ACHN (cell line): Measurements from ENCODE around the gene PMEPA1.

Experiments
- DNase-seq: peaks from one replicate; pipeline ENCODE4 v3.0.0-alpha.2; 2015
- in situ Hi-C: cut with HindIII; loops from 2 replicates; pipeline ENCODE4 v1.10.0; 2017; ENCODE audit warnings: low sequenced_read_pairs, low pct_ligation_motif_present, low pct_unique_long_range_greater_than_20kb

The PMEPA1 gene

DNA sequence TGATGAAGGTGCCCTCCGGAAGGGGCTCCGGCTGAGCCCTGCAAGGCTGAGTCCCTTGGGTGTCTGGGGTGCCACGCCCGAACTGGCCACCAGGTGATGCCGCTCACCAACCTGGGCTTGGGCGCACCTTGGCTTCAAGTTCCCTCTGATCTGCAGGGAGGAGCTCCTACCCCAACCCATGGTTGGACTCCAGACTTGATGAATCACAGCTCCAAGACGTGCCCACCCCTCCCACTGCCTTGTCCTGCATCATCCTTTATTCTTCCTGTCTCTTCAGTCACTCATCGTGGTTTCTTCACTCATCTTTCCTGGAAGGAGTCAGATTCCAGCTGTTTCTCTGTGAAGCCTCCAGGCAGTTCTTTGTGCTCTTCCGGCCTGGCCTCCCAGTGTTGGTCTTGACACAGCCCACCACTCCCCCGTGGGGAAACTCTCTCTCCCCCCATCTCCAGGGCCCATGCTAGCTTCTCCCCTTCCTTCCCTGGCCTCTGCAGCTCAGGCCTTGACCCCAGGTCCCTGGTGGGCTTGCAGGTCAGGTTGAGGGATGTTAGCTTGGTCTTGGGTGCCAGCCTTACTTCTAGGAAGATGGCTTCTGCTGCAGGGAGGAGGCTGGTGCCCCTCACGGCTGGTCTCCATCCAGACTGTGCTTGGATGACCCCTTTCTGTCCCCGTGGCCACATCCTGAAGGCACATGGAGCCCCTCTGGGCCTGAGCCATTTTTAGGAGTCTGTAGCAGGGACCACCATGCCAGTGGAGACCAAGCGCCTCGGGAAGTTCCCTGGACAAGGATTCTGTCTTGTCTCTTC, 87.0 kb downstream of the PMEPA1 start:
- DNase-seq = peak; percentile 64
- in situ Hi-C loops = no loop called here

DNA sequence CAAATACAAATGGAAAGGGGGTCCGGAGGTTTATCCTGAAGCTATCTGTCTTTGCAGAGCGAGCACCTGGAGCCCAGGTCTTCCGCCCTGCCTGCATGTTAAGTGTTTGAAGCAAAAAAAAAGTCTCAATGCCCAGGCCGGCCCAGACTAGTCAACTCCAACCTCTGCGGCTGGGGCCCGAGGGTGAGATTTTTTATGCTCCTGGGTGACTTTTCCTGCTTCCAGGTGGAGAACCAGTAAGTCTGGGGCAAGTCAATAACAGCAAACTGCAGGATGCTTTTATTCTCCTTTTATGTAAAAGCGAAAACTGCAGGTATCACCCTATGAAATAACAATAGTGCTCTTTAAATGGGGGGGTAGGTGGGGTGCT, 87.6 kb downstream of the PMEPA1 start:
- in situ Hi-C loops = no loop called here

DNA sequence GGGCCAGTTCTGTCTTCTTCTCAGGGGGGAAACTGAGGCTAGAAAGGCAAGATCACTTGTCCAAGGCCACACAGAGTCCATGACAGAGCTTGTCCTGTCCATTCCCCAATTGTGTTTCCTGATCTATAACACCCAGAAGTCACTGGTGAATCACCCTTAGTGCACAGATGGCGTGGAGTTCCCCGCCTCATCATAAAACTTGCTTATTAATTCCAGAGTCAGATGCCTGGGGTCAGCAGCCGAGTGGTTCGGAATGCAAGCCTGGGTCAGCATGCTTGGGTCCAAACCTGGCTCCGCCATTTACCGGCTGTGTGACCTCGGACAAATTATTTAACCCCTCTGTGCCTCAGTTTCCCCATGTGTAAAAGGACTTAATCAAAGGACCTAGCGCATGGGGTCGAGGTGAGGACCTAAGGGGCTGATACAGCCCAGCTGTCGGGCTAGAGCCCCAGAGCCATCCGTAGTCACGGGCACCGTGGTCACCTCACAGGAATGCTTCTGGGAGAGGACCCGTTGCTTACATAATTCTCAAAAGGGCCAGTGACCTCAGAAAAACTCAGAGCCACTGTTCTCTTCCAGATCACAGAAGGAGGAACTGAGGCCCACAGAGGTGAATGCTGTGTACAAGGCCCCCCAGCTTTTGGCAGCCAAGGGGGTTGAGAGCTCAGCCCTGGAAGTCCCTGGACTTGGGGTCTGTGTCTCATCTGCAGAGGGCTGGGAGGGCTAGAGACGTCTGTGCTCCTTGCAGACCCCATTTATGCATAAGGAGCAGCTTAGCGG, 88.2 kb downstream of the PMEPA1 start:
- in situ Hi-C loops = no loop called here
- DNase-seq = no peak

More for the DNA sequence above, 87.6 kb downstream of the PMEPA1 start:
- no peak for DNase-seq

- DNase-seq = no peak
- in situ Hi-C loops = no loop called here
These were observed 88.8 kb downstream of the PMEPA1 start for GRCh38 chr20:57620999-57621398.

- no peak for DNase-seq
- in situ Hi-C loops = no loop called here
These were observed 89.4 kb downstream of the PMEPA1 start, which contains the start of gene ZBP1 for GRCh38 chr20:57620274-57620990. ZBP1 (minus strand) TSS chr20:57620426; CDS start chr20:57620295, 131 bp downstream.

GRCh38 chr20:57619051-57619831, 90.6 kb downstream of the PMEPA1 start:
- in situ Hi-C loops = no loop called here

GRCh38 chr20:57618764-57619050, 91.1 kb downstream of the PMEPA1 start:
- no peak for DNase-seq
- in situ Hi-C loops = no loop called here

More at GRCh38 chr20:57619051-57619831, 90.6 kb downstream of the PMEPA1 start:
- no peak for DNase-seq

DNA sequence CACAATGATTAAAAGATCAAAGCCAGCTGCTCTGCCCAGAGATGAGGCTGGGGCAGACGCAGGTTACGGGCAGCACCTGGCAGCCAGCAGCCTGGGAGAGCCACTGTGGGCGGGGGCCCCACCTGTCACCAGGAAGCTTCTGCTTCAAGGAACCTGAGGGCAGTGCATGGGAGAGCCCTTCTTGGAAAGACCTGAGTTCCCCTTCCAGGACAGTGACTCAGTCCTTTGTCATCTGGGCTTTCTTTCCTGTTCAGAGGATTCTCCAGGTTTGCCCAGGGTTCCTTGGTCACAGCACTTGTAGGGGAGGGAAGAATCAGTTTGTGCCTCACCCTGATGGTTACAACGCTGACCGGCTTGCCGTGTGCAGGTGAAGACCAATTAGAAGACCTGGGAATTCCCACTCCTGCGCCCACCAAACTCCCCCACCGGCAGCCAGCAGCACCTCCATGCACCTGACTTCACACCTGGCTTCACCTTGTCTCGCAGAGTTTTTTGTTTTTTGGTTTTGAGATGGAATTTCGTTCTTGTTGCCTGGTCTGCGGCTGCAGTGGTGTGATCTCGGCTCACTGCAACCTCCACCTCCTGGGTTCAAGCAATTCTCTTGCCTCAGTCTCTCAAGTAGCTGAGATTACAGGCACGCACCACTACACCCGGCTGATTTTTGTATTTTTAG, 91.6 kb downstream of the PMEPA1 start:
- in situ Hi-C loops = no loop called here

GRCh38 chr20:57617079-57617795, 92.6 kb downstream of the PMEPA1 start:
- in situ Hi-C loops = no loop called here
- no peak for DNase-seq

More for the DNA sequence above, 91.6 kb downstream of the PMEPA1 start:
- DNase-seq = peak; percentile 14

GRCh38 chr20:57616143-57616951, 93.5 kb downstream of the PMEPA1 start:
- in situ Hi-C loops = no loop called here
- DNase-seq = no peak

DNA sequence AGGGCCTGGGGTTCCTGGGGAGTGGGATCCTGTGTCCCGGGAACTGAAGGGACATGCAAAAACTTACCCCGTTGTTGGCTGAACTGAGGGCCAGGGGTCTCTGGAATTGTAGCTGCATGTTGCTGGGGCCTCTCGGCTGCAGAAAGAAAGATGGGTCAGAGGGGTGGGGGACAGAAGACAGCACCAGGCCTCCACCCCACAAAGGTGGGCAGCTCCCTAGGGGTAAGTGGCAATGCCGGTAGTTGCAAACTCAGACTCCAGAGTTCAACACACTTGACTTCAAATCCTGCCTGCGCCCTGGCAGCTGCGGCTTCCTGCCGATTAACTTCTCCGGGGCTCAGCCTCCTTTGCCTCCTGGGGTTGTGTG, 94.4 kb downstream of the PMEPA1 start:
- in situ Hi-C loops = no loop called here
- no peak for DNase-seq

GRCh38 chr20:57614490-57615444, 95.0 kb downstream of the PMEPA1 start:
- in situ Hi-C loops = no loop called here
- no peak for DNase-seq

- in situ Hi-C loops = no loop called here
- DNase-seq = no peak
These were observed 96.3 kb downstream of the PMEPA1 start for GRCh38 chr20:57613481-57613921.

- in situ Hi-C loops = no loop called here
- no peak for DNase-seq
These were observed 96.9 kb downstream of the PMEPA1 start for GRCh38 chr20:57612916-57613315.

DNA sequence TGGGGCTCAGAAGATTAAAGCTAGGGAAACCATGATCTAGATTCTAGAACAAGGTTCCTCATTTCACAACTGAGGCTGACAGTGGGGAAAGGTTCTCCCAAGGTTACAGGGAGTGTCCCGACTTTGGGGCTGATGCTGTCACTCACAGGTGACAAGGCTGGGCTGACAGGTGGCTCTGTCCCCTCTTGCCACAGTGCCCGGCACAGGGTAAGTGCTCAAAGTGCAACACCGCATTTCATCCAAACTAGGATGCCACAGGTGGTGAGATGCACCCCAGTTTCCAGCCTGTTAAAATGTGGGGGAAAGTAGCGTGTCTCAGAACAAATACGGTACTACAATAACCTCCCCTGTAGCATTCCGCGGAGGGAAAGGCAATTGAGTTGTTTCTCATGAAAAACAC, 97.4 kb downstream of the PMEPA1 start:
- no peak for DNase-seq
- in situ Hi-C loops = no loop called here
